OCI-LY7 (cell line): ENCODE data around the gene GON4L. TPM values are rescaled to one million over a fixed set of nuclear protein-coding genes. Genes with fewer than 3 reads are reported as not detected.

Source experiments
- BruUV-seq: library from RNA; stranded (reverse); fragments of 400-500 nt; replicated peaks from 2 replicates; lab custom pipeline; 2021; lab: Mats Ljungman, UMichigan
- CTCF ChIA-PET: fragments of 300-600 bp; sonication (Branson Sonifier 250); formaldehyde crosslinking; loops from one replicate; lab custom pipeline; 2022; ENCODE audit warnings: antibody characterized with exemption; ENCODE audit not compliant: unreplicated experiment; lab: Charles Lee
- POLR2A ChIA-PET: fragments of 300-600 bp; sonication (Branson Sonifier 250); formaldehyde crosslinking; loops from one replicate; lab custom pipeline; 2022; ENCODE audit warnings: antibody characterized with exemption; lab: Charles Lee
- DNase-seq: peaks from one replicate; pipeline ENCODE4 v3.0.0-alpha.2; 2015; ENCODE audit warnings: low spot score
- H2AFZ ChIP-seq: fragments of 200-600 bp; sonication (generic), shearing (Covaris generic); 2 replicates; pipeline ENCODE4 v1.6.1; 2014; ENCODE audit warnings: mild to moderate bottlenecking, antibody characterized with exemption, low read length, moderate library complexity
- H3K27ac ChIP-seq: fragments of 200-600 bp; sonication (generic); 2 replicates; pipeline ENCODE4 v1.5.1; 2014; ENCODE audit warnings: mixed run types, low read depth, mild to moderate bottlenecking, moderate library complexity, low read length, inconsistent platforms; ENCODE audit not compliant: poor library complexity, severe bottlenecking
- H3K36me3 ChIP-seq: fragments of 200-600 bp; sonication (generic); 2 replicates; pipeline ENCODE4 v1.6.1; 2014; ENCODE audit warnings: mild to moderate bottlenecking, antibody characterized with exemption, low read length, moderate library complexity, mixed read lengths; ENCODE audit not compliant: insufficient read depth
- H3K4me1 ChIP-seq: fragments of 200-600 bp; sonication (generic); 2 replicates; pipeline ENCODE4 v1.5.1; 2014; ENCODE audit warnings: mild to moderate bottlenecking, low read length; ENCODE audit not compliant: insufficient read depth, poor library complexity, severe bottlenecking
- H3K4me2 ChIP-seq: fragments of 200-600 bp; sonication (generic); 2 replicates; pipeline ENCODE4 v1.6.1; 2014; ENCODE audit warnings: mild to moderate bottlenecking, low read length
- H3K4me3 ChIP-seq: fragments of 200-600 bp; sonication (generic); 2 replicates; pipeline ENCODE4 v1.5.1; 2014; ENCODE audit warnings: mild to moderate bottlenecking, low read depth, low read length; ENCODE audit not compliant: poor library complexity, severe bottlenecking
- H3K79me2 ChIP-seq: fragments of 200-600 bp; sonication (generic); 2 replicates; pipeline ENCODE4 v1.6.1; 2016; ENCODE audit warnings: low read depth, mild to moderate bottlenecking, low read length, moderate library complexity, mixed read lengths; ENCODE audit not compliant: insufficient read depth
- H3K9me2 ChIP-seq: fragments of 200-600 bp; sonication (generic); 2 replicates; pipeline ENCODE4 v1.6.1; 2016; ENCODE audit warnings: mild to moderate bottlenecking, low read length, mixed read lengths; ENCODE audit not compliant: insufficient read depth
- H3K9me3 ChIP-seq: fragments of 200-600 bp; sonication (generic); 2 replicates; pipeline ENCODE4 v1.6.1; 2014; ENCODE audit warnings: mild to moderate bottlenecking, mixed run types, low read length, mixed read lengths
- H4K20me1 ChIP-seq: fragments of 200-600 bp; sonication (generic); 2 replicates; pipeline ENCODE4 v1.6.1; 2014; ENCODE audit warnings: mild to moderate bottlenecking, antibody characterized with exemption, low read length, moderate library complexity, mixed read lengths; ENCODE audit not compliant: insufficient read depth
- CTCF ChIP-seq: fragments of 200-600 bp; sonication (generic); conservative IDR thresholded peaks from 2 replicates; pipeline ENCODE4 v1.5.1; 2014; ENCODE audit warnings: mild to moderate bottlenecking, antibody characterized with exemption, low read length, moderate library complexity, mixed read lengths
- EZH2phosphoT487 ChIP-seq: fragments of 200-600 bp; sonication (generic); IDR thresholded peaks from 2 replicates; pipeline ENCODE4 v1.6.1; 2018; ENCODE audit warnings: low read depth, borderline replicate concordance, mild to moderate bottlenecking, mixed run types, antibody characterized with exemption, low read length, moderate library complexity, mixed read lengths
- intact Hi-C: fragments of 100-400 bp; cut with micrococcal nuclease; formaldehyde crosslinking; loops from one replicate; pipeline ENCODE4 v1.10.0; 2022; ENCODE audit not compliant: unreplicated experiment
- total RNA-seq, 2 experiments: library from RNA; depleted of rRNA in 1 of 2; stranded (reverse); fragments of >200 nt in 1 of 2; shearing (Covaris generic) in 1 of 2; gene quantifications; 2 replicates each; pipeline ENCODE4 v1.2.3, GENCODE V29; 2014 to 2022

GON4L gene
- total RNA-seq, 2 experiments from 2014 or later = 46.0 to 78.0 TPM

GRCh38 chr1:155741908-155742307, 115.1 kb downstream of the GON4L start:
- ChIA-PET CTCF (no interaction called here), POLR2A (no interaction called here)
- no TSS peak for BruUV-seq
- Histone ChIP-seq H4K20me1 (no peaks in the 10 kb centered on the region), H3K9me3 (no peaks in the 10 kb centered on the region), H2AFZ (no peak overlapping the region), H3K4me3 (no peak overlapping the region), H3K27ac (no peak overlapping the region), H3K36me3 (peaks cover 41% of the 10 kb centered on the region), H3K4me1 (peaks cover 10% of the 10 kb centered on the region), H3K9me2 (no peaks in the 10 kb centered on the region), H3K4me2 (no peak overlapping the region), H3K79me2 (no peaks in the 10 kb centered on the region)
- intact Hi-C loops = no loop called here
- TF ChIP-seq EZH2phosphoT487 = no peak
- TF ChIP-seq CTCF = no peak
- DNase-seq = no peak

- no peaks in the 10 kb centered on the region for H3K79me2 ChIP-seq
- no peak overlapping the region for H3K4me3 ChIP-seq
- no peaks in the 10 kb centered on the region for H3K9me3 ChIP-seq
- TF ChIP-seq EZH2phosphoT487 = no peak
- no peak for TF ChIP-seq CTCF
- no peak overlapping the region for H2AFZ ChIP-seq
- ChIA-PET CTCF (no interaction called here), POLR2A (no interaction called here)
- DNase-seq = no peak
- no peak overlapping the region for H3K4me2 ChIP-seq
- intact Hi-C loops = no loop called here
- peaks cover 50% of the 10 kb centered on the region for H3K36me3 ChIP-seq
- BruUV-seq = no TSS peak
- no peaks in the 10 kb centered on the region for H4K20me1 ChIP-seq
- H3K9me2 ChIP-seq = no peaks in the 10 kb centered on the region
- H3K27ac ChIP-seq = no peak overlapping the region
- H3K4me1 ChIP-seq = peaks cover 10% of the 10 kb centered on the region
Observed at GRCh38 chr1:155740995-155741394, 116.0 kb downstream of the GON4L start.

DNA sequence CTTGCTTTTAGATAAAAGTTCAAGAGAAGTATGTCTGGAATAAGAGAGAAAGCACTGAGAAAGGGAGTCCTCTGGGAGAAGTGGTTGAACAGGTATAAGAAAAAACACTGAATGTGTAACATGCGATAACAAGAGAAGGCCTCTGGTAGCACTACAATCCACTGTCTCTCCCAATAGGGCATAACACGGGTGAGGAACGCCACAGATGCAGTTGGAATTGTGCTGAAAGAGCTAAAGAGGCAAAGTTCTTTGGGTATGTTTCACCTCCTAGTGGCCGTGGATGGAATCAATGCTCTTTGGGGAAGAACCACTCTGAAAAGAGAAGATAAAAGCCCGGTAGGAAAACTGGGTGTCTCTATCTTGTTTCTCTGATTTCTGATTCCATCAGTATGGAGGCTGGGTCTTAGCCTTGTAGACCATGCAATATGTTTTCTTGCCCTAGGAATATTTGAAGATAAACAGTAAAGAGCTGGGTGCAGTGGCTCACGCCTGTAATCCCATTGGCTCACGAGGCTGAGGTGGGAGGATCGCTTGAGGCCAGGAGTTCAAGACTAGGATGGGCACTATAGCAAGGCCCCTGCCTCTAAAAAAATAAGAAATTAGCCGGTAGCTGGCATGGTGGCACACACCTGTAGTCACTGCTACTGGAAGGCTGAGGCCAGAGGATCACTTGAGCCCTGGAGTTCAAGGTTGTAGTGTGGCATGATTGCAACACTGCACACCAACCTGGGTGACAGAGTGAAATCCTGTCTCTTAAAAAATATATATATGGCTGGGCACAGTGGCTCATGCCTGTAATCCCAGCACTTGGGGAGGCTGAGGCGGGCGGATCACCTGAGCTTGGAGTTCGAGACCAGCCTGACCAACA, 127.7 kb downstream of the GON4L start:
- peak; percentile 47 for DNase-seq
- Histone ChIP-seq H3K36me3 (peaks cover 82% of the 10 kb centered on the region), H3K4me1 (no peaks in the 10 kb centered on the region), H3K27ac (no peak overlapping the region), H2AFZ (no peak overlapping the region), H3K9me3 (no peaks in the 10 kb centered on the region), H3K79me2 (no peaks in the 10 kb centered on the region), H3K4me3 (no peak overlapping the region), H3K4me2 (no peak overlapping the region), H3K9me2 (no peaks in the 10 kb centered on the region), H4K20me1 (no peaks in the 10 kb centered on the region)
- intact Hi-C loops = no loop called here
- ChIA-PET POLR2A (no interaction called here), CTCF (no interaction called here)
- no TSS peak for BruUV-seq
- TF ChIP-seq EZH2phosphoT487 (no peak), CTCF (peak; percentile 83)
